Jurkat, Clone E6-1 (cell line): Measurements from ENCODE around the gene FABP1. TPM values are rescaled to one million over a fixed set of nuclear protein-coding genes. Genes with fewer than 3 reads are reported as not detected.
A peak's percentile ranks its signal among the peaks of the same experiment; 100 is the strongest.

ENCODE experiments used
- DNase-seq: peaks from one replicate; pipeline ENCODE4 v3.0.0-alpha.2; 2011; ENCODE audit warnings: low read depth, low spot score
- H3K4me3 ChIP-seq: 2 replicates; pipeline ENCODE4 v1.5.1; 2011; ENCODE audit warnings: mild to moderate bottlenecking, low read length, control low read depth, moderate library complexity
- polyA plus RNA-seq: library from polyadenylated mRNA; unstranded; fragments of >200 nt; gene quantifications from one replicate; pipeline ENCODE4 v1.2.1, GENCODE V29; 2012; ENCODE audit warnings: missing spikeins; ENCODE audit not compliant: insufficient read length, insufficient read depth

The FABP1 gene
- not detected for polyA plus RNA-seq

- H3K4me3 ChIP-seq, result no peak within 1 kb of the TSS
- no peak for DNase-seq
These were observed at the start of gene FABP1 for GRCh38 chr2:88127888-88128653. Gene FABP1, minus strand, starts transcription at chr2:88128062. Its CDS starts 45 bp downstream, at chr2:88128017.

- no peak for DNase-seq
- no peak overlapping the region for H3K4me3 ChIP-seq
These were observed 49.7 kb upstream of the FABP1 start for GRCh38 chr2:88177556-88177955.

- no peak for DNase-seq
- H3K4me3 ChIP-seq, result no peak overlapping the region
These were observed 48.6 kb upstream of the FABP1 start for GRCh38 chr2:88176352-88176984.

- H3K4me3 ChIP-seq, result no peak overlapping the region
- no peak for DNase-seq
These were observed 45.0 kb upstream of the FABP1 start for GRCh38 chr2:88172882-88173281.

GRCh38 chr2:88171966-88172365 is 44.1 kb upstream of the FABP1 start:
- H3K4me3 ChIP-seq, result no peak overlapping the region
- DNase-seq, result no peak

- no peak for DNase-seq
These were observed 42.6 kb upstream of the FABP1 start for GRCh38 chr2:88170472-88170892.

GRCh38 chr2:88168386-88168785 is 40.5 kb upstream of the FABP1 start:
- DNase-seq, result no peak
- no peak overlapping the region for H3K4me3 ChIP-seq

More at GRCh38 chr2:88170472-88170892, 42.6 kb upstream of the FABP1 start:
- no peak overlapping the region for H3K4me3 ChIP-seq

- H3K4me3 ChIP-seq, result no peak overlapping the region
- DNase-seq, result no peak
These were observed 39.9 kb upstream of the FABP1 start for GRCh38 chr2:88167740-88168139.

- no peak overlapping the region for H3K4me3 ChIP-seq
- DNase-seq, result no peak
These were observed 37.6 kb upstream of the FABP1 start for GRCh38 chr2:88165332-88166003.

- no peak for DNase-seq
- no peak overlapping the region for H3K4me3 ChIP-seq
These were observed 33.8 kb upstream of the FABP1 start for GRCh38 chr2:88161446-88162244.

- H3K4me3 ChIP-seq, result no peak overlapping the region
These were observed 32.7 kb upstream of the FABP1 start for GRCh38 chr2:88160517-88160916.

GRCh38 chr2:88159955-88160415 is 32.1 kb upstream of the FABP1 start:
- peak; percentile 50 for DNase-seq
- no peak overlapping the region for H3K4me3 ChIP-seq

More at GRCh38 chr2:88160517-88160916, 32.7 kb upstream of the FABP1 start:
- DNase-seq, result no peak

- H3K4me3 ChIP-seq, result no peak overlapping the region
- no peak for DNase-seq
These were observed 31.6 kb upstream of the FABP1 start for GRCh38 chr2:88159481-88159880.

GRCh38 chr2:88148929-88149438 is 21.1 kb upstream of the FABP1 start:
- no peak for DNase-seq
- H3K4me3 ChIP-seq, result no peak overlapping the region

- DNase-seq, result no peak
These were observed 19.3 kb upstream of the FABP1 start for GRCh38 chr2:88147145-88147544.

GRCh38 chr2:88146590-88146989 is 18.7 kb upstream of the FABP1 start:
- DNase-seq, result no peak

More at GRCh38 chr2:88147145-88147544, 19.3 kb upstream of the FABP1 start:
- H3K4me3 ChIP-seq, result no peak overlapping the region

GRCh38 chr2:88144914-88145497 is 17.1 kb upstream of the FABP1 start:
- DNase-seq, result no peak
- no peak overlapping the region for H3K4me3 ChIP-seq

More at GRCh38 chr2:88146590-88146989, 18.7 kb upstream of the FABP1 start:
- no peak overlapping the region for H3K4me3 ChIP-seq

- H3K4me3 ChIP-seq, result no peak overlapping the region
These were observed 16.4 kb upstream of the FABP1 start for GRCh38 chr2:88144271-88144670.

More at GRCh38 chr2:88144271-88144670, 16.4 kb upstream of the FABP1 start:
- DNase-seq, result no peak
